ENCODE measurements around the gene TARS3.

DNA sequence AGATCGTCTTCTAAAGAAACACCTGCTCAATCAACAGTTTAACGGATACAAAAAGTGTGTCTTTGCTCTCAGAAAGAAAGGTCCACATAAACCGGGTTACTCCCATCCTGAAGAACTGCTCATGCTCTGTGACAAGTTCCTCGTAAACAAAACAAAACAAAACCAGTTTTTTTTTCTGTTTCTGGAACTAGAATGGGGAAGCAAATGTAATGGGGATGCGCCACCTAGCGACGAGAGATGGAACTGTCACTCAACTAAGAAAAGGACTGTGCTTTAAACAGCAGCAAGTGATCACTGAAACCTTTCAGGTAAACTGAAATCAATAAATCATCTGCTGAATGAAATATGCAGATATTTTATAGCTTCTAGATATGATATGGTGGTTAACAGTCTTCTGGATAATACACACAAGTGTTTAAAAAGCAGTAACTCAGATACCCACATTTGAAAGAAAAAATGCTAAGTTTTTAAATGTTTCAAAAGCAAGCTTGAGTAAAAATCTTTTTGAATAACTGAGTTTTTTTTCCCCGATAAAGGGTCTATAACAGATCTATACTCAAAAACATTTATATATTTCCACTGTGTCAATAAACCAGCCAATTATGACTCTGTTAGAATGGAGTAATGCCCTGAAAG is 83.0 kb downstream of the TARS3 start:
- no peak for TF ChIP-seq EZH2 (IDR thresholded peaks at IDR 0.05; ENCODE audit: low read depth)
- TF ChIP-seq, protein P1, sequence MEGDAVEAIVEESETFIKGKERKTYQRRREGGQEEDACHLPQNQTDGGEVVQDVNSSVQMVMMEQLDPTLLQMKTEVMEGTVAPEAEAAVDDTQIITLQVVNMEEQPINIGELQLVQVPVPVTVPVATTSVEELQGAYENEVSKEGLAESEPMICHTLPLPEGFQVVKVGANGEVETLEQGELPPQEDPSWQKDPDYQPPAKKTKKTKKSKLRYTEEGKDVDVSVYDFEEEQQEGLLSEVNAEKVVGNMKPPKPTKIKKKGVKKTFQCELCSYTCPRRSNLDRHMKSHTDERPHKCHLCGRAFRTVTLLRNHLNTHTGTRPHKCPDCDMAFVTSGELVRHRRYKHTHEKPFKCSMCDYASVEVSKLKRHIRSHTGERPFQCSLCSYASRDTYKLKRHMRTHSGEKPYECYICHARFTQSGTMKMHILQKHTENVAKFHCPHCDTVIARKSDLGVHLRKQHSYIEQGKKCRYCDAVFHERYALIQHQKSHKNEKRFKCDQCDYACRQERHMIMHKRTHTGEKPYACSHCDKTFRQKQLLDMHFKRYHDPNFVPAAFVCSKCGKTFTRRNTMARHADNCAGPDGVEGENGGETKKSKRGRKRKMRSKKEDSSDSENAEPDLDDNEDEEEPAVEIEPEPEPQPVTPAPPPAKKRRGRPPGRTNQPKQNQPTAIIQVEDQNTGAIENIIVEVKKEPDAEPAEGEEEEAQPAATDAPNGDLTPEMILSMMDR (conservative IDR thresholded peaks at IDR 0.05), result peak; percentile 98
